MM.1S (cell line): Measurements from ENCODE around the gene LCNL1.

Experiments used
- DNase-seq: peaks from one replicate; pipeline ENCODE4 v3.0.0-alpha.2; 2015
- H2AFZ ChIP-seq: fragments of 300-600 bp; sonication (generic); 2 replicates; pipeline ENCODE4 v1.6.0; 2016; ENCODE audit warnings: antibody characterized with exemption, low read length
- H3F3A ChIP-seq: fragments of 300-600 bp; sonication (generic); 2 replicates; pipeline ENCODE4 v1.6.1; 2016; ENCODE audit warnings: mild to moderate bottlenecking, antibody characterized with exemption, low read length, moderate library complexity, mixed read lengths; ENCODE audit not compliant: insufficient read depth
- H3K27ac ChIP-seq: fragments of 300-600 bp; sonication (generic); 2 replicates; pipeline ENCODE4 v1.5.1; 2016; ENCODE audit warnings: mild to moderate bottlenecking, low read length
- H3K27me3 ChIP-seq: fragments of 300-600 bp; sonication (generic); replicated peaks from 2 replicates; pipeline ENCODE4 v1.6.0; 2016; ENCODE audit warnings: low read length; ENCODE audit not compliant: insufficient read depth
- H3K36me3 ChIP-seq: fragments of 300-600 bp; sonication (generic); replicated peaks from 2 replicates; pipeline ENCODE4 v1.6.1; 2016; ENCODE audit warnings: mild to moderate bottlenecking, low read length, mixed read lengths; ENCODE audit not compliant: insufficient read depth
- H3K4me1 ChIP-seq: fragments of 300-600 bp; sonication (generic); 2 replicates; pipeline ENCODE4 v1.6.1; 2016; ENCODE audit warnings: low read length, mixed read lengths
- H3K4me2 ChIP-seq: fragments of 300-600 bp; sonication (generic); 2 replicates; pipeline ENCODE4 v1.6.0; 2016; ENCODE audit warnings: low read depth, low read length
- H3K4me3 ChIP-seq: fragments of 300-600 bp; sonication (generic); 2 replicates; pipeline ENCODE4 v1.5.1; 2016; ENCODE audit warnings: low read length, mixed read lengths
- H3K79me2 ChIP-seq: fragments of 300-600 bp; sonication (generic); 2 replicates; pipeline ENCODE4 v1.6.1; 2016; ENCODE audit warnings: mixed run types, low read length, mixed read lengths
- H3K9ac ChIP-seq: fragments of 300-600 bp; sonication (generic); 2 replicates; pipeline ENCODE4 v1.6.1; 2016; ENCODE audit warnings: low read length, mixed read lengths
- H3K9me2 ChIP-seq: fragments of 300-600 bp; sonication (generic); replicated peaks from 2 replicates; pipeline ENCODE4 v1.6.1; 2016; ENCODE audit warnings: mild to moderate bottlenecking, low read length, mixed read lengths; ENCODE audit not compliant: insufficient read depth
- H3K9me3 ChIP-seq: fragments of 300-600 bp; sonication (generic); replicated peaks from 2 replicates; pipeline ENCODE4 v1.6.1; 2016; ENCODE audit warnings: mild to moderate bottlenecking, low read length, mixed read lengths; ENCODE audit not compliant: insufficient read depth
- H4K20me1 ChIP-seq: fragments of 300-600 bp; sonication (generic); 2 replicates; pipeline ENCODE4 v1.6.1; 2016; ENCODE audit warnings: mild to moderate bottlenecking, low read length, moderate library complexity, mixed read lengths; ENCODE audit not compliant: insufficient read depth
- CTCF ChIP-seq: fragments of 300-600 bp; sonication (generic); IDR thresholded peaks from 2 replicates; pipeline ENCODE4 v1.5.1; 2016; ENCODE audit warnings: antibody characterized with exemption, low read length, mixed read lengths
- EZH2 ChIP-seq: fragments of 300-600 bp; sonication (generic); optimal IDR thresholded peaks from 2 replicates; pipeline ENCODE3; 2017; ENCODE audit warnings: low read depth, mild to moderate bottlenecking, antibody characterized with exemption, low read length, mixed read lengths
- EZH2phosphoT487 ChIP-seq: fragments of 300-600 bp; sonication (generic); IDR thresholded peaks from 2 replicates; pipeline ENCODE4 v1.6.1; 2018; ENCODE audit warnings: antibody characterized with exemption, low read length

LCNL1 gene

DNA sequence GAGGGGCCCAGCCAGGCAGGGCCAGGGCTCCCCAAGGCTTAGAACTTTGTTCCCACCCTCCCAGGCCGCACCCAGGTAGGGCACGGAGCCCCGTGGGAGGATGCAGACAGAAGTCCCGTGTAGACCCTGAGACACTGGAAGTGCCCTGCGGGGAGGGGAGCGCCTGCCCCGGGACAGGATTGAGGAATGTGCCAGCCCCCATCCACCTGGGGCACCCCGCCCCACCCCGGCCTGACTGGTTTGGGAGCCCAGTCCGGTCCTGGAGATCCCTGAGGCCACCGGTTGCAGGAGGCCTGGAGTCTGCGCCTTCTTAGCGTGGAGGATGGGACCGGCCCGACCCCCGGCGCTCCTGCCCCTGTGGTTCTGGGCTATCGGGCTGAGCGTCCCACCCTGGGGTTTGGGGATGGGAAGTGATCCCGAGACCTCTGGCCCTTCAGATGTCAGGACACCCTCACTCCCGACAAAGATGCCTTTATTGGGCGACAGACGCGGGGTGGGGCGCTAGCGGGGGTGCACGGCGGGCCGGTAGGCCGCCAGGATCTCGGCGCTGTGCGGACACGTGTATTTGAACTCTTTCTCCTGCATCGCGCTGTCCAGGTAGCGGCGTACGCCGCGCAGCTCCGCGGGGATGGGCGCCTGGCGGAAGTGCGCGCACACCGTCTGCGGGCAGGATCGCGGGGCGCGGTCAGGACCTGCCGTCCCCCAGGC lies 11.5 kb downstream of the LCNL1 start:
- no peaks in the 10 kb centered on the region for H4K20me1 ChIP-seq
- DNase-seq: no peak
- no peaks in the 10 kb centered on the region for H3K9me2 ChIP-seq
- H3K79me2 ChIP-seq: no peaks in the 10 kb centered on the region
- no peaks in the 10 kb centered on the region; the same call in 1 of the 2 replicates for H3F3A ChIP-seq
- no peaks in the 10 kb centered on the region for H3K36me3 ChIP-seq
- H3K4me3 ChIP-seq: no peak overlapping the region
- no peak overlapping the region for H3K4me2 ChIP-seq
- H3K27ac ChIP-seq: no peak overlapping the region
- H3K4me1 ChIP-seq: no peaks in the 10 kb centered on the region
- TF ChIP-seq CTCF: no peak
- TF ChIP-seq EZH2phosphoT487: no peak
- TF ChIP-seq EZH2: no peak
- H3K9me3 ChIP-seq: no peaks in the 10 kb centered on the region
- H3K9ac ChIP-seq: no peak overlapping the region
- H3K27me3 ChIP-seq: peaks cover 45% of the 10 kb centered on the region
- no peak overlapping the region for H2AFZ ChIP-seq

DNA sequence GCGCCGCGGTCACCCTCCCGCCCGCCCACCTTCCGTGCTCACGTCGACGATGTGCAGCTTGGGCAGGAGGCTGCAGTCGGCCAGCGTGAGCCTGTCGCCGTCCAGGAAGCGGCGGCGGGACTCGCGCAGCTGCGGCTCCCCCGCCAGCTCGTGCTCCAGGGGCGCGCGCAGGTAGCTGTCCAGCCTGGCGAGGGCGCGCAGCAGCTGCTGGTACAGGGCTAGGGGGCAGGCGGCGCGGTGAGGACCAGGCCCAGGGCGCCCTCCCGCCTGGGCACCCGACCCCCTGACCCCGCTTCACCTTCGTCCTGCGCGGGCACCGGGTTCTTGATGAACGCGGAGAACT lies 12.1 kb downstream of the LCNL1 start:
- H2AFZ ChIP-seq: no peak overlapping the region
- H3K9me2 ChIP-seq: no peaks in the 10 kb centered on the region
- H3K4me1 ChIP-seq: no peaks in the 10 kb centered on the region
- peaks cover 40% of the 10 kb centered on the region for H3K27me3 ChIP-seq
- no peak overlapping the region for H3K9ac ChIP-seq
- TF ChIP-seq EZH2phosphoT487: no peak
- TF ChIP-seq CTCF: no peak
- TF ChIP-seq EZH2: no peak
- H3K36me3 ChIP-seq: no peaks in the 10 kb centered on the region
- H4K20me1 ChIP-seq: no peaks in the 10 kb centered on the region
- H3K9me3 ChIP-seq: no peaks in the 10 kb centered on the region
- no peaks in the 10 kb centered on the region for H3K79me2 ChIP-seq
- H3K4me2 ChIP-seq: no peak overlapping the region
- DNase-seq: no peak
- no peak overlapping the region for H3K4me3 ChIP-seq
- no peaks in the 10 kb centered on the region; the same call in none of the 2 replicates for H3F3A ChIP-seq
- no peak overlapping the region for H3K27ac ChIP-seq

DNA sequence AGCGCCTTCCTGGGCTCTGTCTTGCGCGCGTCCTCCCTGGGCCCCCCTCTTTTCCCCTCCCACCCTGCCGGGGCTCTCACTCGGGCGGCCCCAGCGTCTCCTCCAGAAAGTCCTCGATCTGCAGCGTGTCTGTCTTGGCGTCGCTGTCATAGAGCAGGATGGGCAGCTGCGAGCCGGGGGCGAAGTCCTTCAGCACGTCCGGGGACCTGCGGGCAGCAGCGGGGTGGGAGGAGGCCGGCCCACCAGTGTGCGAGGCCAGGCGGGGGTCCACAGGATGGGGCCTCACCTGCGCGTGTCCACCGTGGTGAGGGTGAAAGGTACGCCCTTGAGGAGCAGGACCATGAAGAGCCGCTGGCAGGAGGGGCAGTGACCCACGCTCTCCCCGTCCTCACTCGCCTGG lies 12.6 kb downstream of the LCNL1 start:
- Histone ChIP-seq H3K27ac (no peak overlapping the region), H3K4me1 (no peaks in the 10 kb centered on the region), H4K20me1 (no peaks in the 10 kb centered on the region), H3K4me3 (no peak overlapping the region), H3K4me2 (no peak overlapping the region), H3K36me3 (no peaks in the 10 kb centered on the region), H3K9me2 (no peaks in the 10 kb centered on the region), H2AFZ (no peak overlapping the region), H3K79me2 (no peaks in the 10 kb centered on the region), H3K9ac (no peak overlapping the region), H3F3A (peaks cover under 1% of the 10 kb centered on the region), H3K9me3 (no peaks in the 10 kb centered on the region), H3K27me3 (peaks cover 34% of the 10 kb centered on the region)
- TF ChIP-seq CTCF: no peak
- TF ChIP-seq EZH2: no peak
- TF ChIP-seq EZH2phosphoT487: no peak
- no peak for DNase-seq
